A673 (cell line): Measurements from ENCODE around the gene CBX7. TPM values are rescaled to one million over a fixed set of nuclear protein-coding genes. Genes with fewer than 3 reads are reported as not detected.

ENCODE experiments used
- BruUV-seq: library from RNA; stranded (reverse); fragments of 400-500 nt; replicated peaks from 2 replicates; lab custom pipeline; 2021; lab: Mats Ljungman, UMichigan
- CTCF ChIA-PET: fragments of 300-600 bp; sonication (Branson Sonifier 250); formaldehyde crosslinking; loops from one replicate; lab custom pipeline; 2022; ENCODE audit warnings: antibody characterized with exemption; lab: Charles Lee
- POLR2A ChIA-PET: fragments of 300-600 bp; sonication (Branson Sonifier 250); formaldehyde crosslinking; loops from one replicate; lab custom pipeline; 2022; ENCODE audit warnings: antibody characterized with exemption; ENCODE audit not compliant: low non-redundant PET; lab: Charles Lee
- DNase-seq: peaks from one replicate; pipeline ENCODE4 v3.0.0-alpha.2; 2015; ENCODE audit warnings: low spot score
- H3K27ac ChIP-seq: fragments of 200-600 bp; sonication (generic); 2 replicates; pipeline ENCODE4 v1.5.1; 2016; ENCODE audit warnings: mixed run types, low read depth, mild to moderate bottlenecking, mixed read lengths, antibody characterized with exemption, low read length; ENCODE audit not compliant: poor library complexity, severe bottlenecking
- H3K27me3 ChIP-seq: fragments of 200-600 bp; sonication (generic); replicated peaks from 2 replicates; pipeline ENCODE4 v1.6.1; 2017; ENCODE audit warnings: mixed run types, low read depth, mild to moderate bottlenecking, mixed read lengths, antibody characterized with exemption, low read length; ENCODE audit not compliant: insufficient read depth, poor library complexity
- H3K36me3 ChIP-seq: fragments of 200-600 bp; sonication (generic); 2 replicates; pipeline ENCODE4 v1.6.1; 2016; ENCODE audit warnings: mixed run types, mild to moderate bottlenecking, mixed read lengths, antibody characterized with exemption, low read length; ENCODE audit not compliant: insufficient read depth, poor library complexity, severe bottlenecking
- H3K4me1 ChIP-seq: fragments of 200-600 bp; sonication (generic); 2 replicates; pipeline ENCODE4 v1.6.1; 2017; ENCODE audit warnings: mixed run types, mild to moderate bottlenecking, mixed read lengths, antibody characterized with exemption, low read length; ENCODE audit not compliant: insufficient read depth, poor library complexity, severe bottlenecking
- H3K4me3 ChIP-seq: fragments of 200-600 bp; sonication (generic); 2 replicates; pipeline ENCODE4 v1.5.1; 2016; ENCODE audit warnings: low read depth, mixed run types, mild to moderate bottlenecking, mixed read lengths, low read length; ENCODE audit not compliant: poor library complexity, severe bottlenecking
- H3K9me3 ChIP-seq: fragments of 200-600 bp; sonication (generic); 2 replicates; pipeline ENCODE4 v1.6.1; 2016; ENCODE audit warnings: mixed run types, low read depth, mild to moderate bottlenecking, mixed read lengths, antibody characterized with exemption, low read length; ENCODE audit not compliant: poor library complexity, severe bottlenecking
- CTCF ChIP-seq: fragments of 300-800, 200-600 bp; sonication (generic); conservative IDR thresholded peaks from 2 replicates; pipeline ENCODE4 v1.5.1; 2017; ENCODE audit warnings: low read depth, mild to moderate bottlenecking, antibody characterized with exemption, low read length, moderate library complexity, mixed read lengths
- EZH2 ChIP-seq: fragments of 200-600 bp; sonication (generic); IDR thresholded peaks from 2 replicates; pipeline ENCODE4 v1.6.1; 2017; ENCODE audit warnings: borderline replicate concordance, low read depth, mild to moderate bottlenecking, mixed read lengths, antibody characterized with exemption, low read length; ENCODE audit not compliant: poor library complexity, severe bottlenecking
- intact Hi-C: fragments of 100-400 bp; cut with micrococcal nuclease; formaldehyde crosslinking; loops from one replicate; pipeline ENCODE4 v1.10.0; 2022; ENCODE audit not compliant: unreplicated experiment
- total RNA-seq: library from RNA; stranded (reverse); gene quantifications from 2 replicates; pipeline ENCODE4 v1.2.3, GENCODE V29; 2021

CBX7 gene
- total RNA-seq, 1 experiment from 2014 or later: 2.8 TPM

- no peak overlapping the region for H3K27ac ChIP-seq
- no peak for DNase-seq
- ChIA-PET POLR2A (no interaction called here), CTCF (no interaction called here)
- no TSS peak for BruUV-seq
- H3K4me3 ChIP-seq: no peak overlapping the region
- TF ChIP-seq CTCF (no peak), EZH2 (no peak)
- intact Hi-C loops: no loop called here
- H3K4me1 ChIP-seq: no peaks in the 10 kb centered on the region
- no peaks in the 10 kb centered on the region for H3K36me3 ChIP-seq
- H3K27me3 ChIP-seq: no peaks in the 10 kb centered on the region
- no peaks in the 10 kb centered on the region for H3K9me3 ChIP-seq
Measured at GRCh38 chr22:39095971-39096370, 56.5 kb downstream of the CBX7 start.

GRCh38 chr22:39094717-39095389, 57.6 kb downstream of the CBX7 start:
- POLR2A ChIA-PET: no interaction called here
- Histone ChIP-seq H3K27me3 (no peaks in the 10 kb centered on the region), H3K36me3 (no peaks in the 10 kb centered on the region), H3K27ac (no peak overlapping the region), H3K4me3 (no peak overlapping the region), H3K9me3 (no peaks in the 10 kb centered on the region), H3K4me1 (no peaks in the 10 kb centered on the region)
- intact Hi-C loops: no loop called here
- CTCF ChIA-PET: no interaction called here
- TF ChIP-seq EZH2: no peak
- no peak for TF ChIP-seq CTCF
- no TSS peak for BruUV-seq
- DNase-seq: no peak

- Histone ChIP-seq H3K9me3 (no peaks in the 10 kb centered on the region), H3K27ac (no peak overlapping the region), H3K4me3 (no peak overlapping the region), H3K4me1 (no peaks in the 10 kb centered on the region), H3K27me3 (no peaks in the 10 kb centered on the region), H3K36me3 (no peaks in the 10 kb centered on the region)
- no peak for TF ChIP-seq CTCF
- no peak for TF ChIP-seq EZH2
- DNase-seq: no peak
- CTCF ChIA-PET: no interaction called here
- no TSS peak for BruUV-seq
- intact Hi-C loops: no loop called here
- POLR2A ChIA-PET: no interaction called here
Measured at GRCh38 chr22:39092111-39092862, 60.2 kb downstream of the CBX7 start.
